ENCODE measurements around the gene TFF3.

The TFF3 gene

DNA sequence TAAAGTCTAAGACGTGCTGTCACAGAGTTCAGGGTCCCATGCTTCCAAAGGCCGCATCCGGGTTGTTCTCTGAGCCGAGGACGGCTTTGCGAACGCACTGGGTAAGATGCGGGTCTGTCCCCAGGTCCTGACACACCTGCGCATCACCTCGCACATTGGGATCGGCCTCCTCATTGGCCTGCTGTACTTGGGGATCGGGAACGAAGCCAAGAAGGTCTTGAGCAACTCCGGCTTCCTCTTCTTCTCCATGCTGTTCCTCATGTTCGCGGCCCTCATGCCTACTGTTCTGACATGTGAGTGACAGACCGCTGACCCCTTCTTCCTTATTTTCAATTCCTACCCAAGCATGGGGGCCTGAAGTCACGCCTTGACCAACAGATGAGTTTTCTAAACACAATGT lies 25.3 kb downstream of the TFF3 start:
- H3K4me3 ChIP-seq (ENCODE audit: low read depth, low read length): no peak overlapping the region
- no peak for DNase-seq (ENCODE audit: low read depth)
- TF ChIP-seq, protein P1, sequence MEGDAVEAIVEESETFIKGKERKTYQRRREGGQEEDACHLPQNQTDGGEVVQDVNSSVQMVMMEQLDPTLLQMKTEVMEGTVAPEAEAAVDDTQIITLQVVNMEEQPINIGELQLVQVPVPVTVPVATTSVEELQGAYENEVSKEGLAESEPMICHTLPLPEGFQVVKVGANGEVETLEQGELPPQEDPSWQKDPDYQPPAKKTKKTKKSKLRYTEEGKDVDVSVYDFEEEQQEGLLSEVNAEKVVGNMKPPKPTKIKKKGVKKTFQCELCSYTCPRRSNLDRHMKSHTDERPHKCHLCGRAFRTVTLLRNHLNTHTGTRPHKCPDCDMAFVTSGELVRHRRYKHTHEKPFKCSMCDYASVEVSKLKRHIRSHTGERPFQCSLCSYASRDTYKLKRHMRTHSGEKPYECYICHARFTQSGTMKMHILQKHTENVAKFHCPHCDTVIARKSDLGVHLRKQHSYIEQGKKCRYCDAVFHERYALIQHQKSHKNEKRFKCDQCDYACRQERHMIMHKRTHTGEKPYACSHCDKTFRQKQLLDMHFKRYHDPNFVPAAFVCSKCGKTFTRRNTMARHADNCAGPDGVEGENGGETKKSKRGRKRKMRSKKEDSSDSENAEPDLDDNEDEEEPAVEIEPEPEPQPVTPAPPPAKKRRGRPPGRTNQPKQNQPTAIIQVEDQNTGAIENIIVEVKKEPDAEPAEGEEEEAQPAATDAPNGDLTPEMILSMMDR (conservative IDR thresholded peaks at IDR 0.05; ENCODE audit: low read depth, low read length): no peak

DNA sequence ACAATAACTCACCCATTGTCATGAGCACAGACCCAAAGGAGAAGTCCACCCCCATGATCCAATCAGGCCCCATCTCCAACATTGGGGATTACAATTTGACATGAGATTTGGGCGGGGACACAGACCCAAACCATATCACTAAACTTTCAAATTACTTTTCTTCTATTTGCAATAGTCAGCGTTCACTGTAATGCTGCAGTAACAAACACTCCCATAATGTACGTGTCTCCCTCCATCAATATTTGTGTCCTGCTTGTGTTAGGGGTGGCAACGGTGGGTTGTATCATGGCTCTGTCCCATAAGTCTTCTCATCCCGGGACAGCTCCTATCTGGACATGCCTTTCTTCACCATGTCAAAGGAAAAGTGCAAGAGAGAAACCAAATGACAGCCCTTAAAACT lies 26.2 kb downstream of the TFF3 start:
- no peak for DNase-seq (ENCODE audit: low read depth)
- TF ChIP-seq, protein P1 (conservative IDR thresholded peaks at IDR 0.05; ENCODE audit: low read depth, low read length): no peak
- H3K4me3 ChIP-seq (ENCODE audit: low read depth, low read length): no peak overlapping the region

DNA sequence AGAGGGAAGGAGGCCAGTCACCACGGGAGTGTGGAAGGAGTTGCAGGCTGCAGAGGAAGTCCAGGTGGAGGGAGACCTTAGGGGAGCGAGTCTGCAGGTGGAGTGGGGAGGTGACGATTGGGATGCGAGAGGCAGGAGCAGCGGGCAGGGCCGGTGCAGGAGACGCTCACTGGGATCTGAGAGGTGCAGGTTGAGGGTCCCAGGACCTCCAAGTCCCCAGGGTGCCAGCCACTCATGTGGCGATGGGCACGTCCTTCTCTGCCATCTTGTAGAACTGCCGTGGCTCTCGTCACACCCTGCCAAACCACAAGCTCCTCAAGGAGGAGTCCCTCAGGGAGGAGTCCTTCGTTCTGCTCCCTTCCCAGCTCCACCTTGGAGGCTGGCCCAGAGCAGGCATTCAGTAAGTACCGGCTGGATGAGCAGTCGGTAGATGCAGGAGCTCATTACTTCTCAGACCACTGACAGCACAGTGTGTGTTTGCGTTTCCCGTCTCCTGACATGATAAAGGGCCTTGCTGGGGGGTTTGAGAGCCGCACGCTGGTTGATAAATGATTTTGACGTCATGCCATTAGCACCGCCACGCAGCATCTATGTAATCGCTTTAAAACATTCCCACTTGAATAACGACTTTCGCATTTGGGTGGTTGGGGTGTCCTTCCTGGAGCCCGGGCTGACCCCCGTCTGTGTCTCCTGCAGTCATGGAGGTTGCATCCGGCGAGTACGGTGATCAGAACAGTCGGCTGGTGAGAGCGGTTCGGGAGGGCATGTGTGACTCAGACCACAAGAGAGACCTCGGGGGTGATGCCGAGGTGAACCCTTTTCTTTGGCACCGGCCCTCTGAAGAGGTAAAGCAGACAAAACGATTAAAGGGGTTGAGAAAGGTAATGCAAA lies 27.8 kb downstream of the TFF3 start:
- TF ChIP-seq, protein P1 (conservative IDR thresholded peaks at IDR 0.05; ENCODE audit: low read depth, low read length): no peak
- no peak overlapping the region for H3K4me3 ChIP-seq (ENCODE audit: low read depth, low read length)
- no peak for DNase-seq (ENCODE audit: low read depth)

DNA sequence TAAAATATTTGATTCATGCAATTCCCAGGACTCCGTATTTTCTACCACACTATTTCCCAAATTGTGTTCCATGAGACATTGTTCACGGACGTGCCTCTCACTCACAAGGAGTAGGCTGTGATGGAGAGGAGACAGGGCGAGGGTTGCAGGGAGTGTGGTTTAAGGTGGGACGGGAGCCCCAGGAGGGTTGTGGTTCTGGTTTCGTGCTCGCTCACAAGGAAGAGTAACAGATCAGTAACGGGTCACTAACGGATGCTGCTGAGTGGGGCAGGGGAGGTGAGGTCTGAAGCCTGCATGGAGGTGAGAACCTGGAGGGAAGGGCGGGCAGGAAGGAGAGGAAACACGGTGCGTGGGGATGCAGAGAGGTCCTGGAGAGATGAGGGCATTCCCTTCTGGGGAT lies 28.8 kb downstream of the TFF3 start:
- no peak for DNase-seq (ENCODE audit: low read depth)
- TF ChIP-seq, protein P1 (conservative IDR thresholded peaks at IDR 0.05; ENCODE audit: low read depth, low read length): no peak
- no peak overlapping the region for H3K4me3 ChIP-seq (ENCODE audit: low read depth, low read length)

DNA sequence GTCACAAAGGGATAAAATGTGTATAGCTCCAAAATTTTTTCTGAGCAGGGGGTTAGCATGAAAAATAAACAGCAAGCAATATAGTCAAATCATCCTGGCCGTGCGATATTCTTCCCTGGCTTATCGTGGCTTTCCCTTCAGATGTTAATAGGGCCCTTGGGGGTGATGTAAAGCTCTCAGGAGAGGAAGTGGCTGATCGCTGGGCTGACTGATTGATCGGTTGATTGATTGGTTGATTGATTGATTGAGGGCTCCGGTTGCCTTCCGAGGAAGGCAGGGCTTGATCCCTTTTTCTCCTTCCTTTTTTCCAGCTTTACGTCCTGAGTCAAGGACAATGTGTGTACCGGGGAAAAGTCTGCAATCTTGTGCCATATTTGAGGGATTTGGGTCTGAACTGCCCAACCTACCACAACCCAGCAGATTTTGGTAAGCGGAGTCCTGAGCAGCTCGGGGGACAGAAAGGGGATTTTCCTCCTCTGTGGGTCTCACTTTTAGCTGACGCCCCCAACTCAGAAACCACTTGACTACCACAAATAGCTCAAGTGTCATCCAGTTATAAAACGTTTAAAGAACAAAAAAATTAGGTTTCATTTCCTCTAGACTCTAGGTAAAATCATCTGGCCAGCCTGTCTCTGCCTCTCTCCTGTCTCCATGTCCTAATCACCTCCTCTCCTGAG lies 29.5 kb downstream of the TFF3 start:
- TF ChIP-seq, protein P1 (conservative IDR thresholded peaks at IDR 0.05; ENCODE audit: low read depth, low read length): no peak
- DNase-seq (ENCODE audit: low read depth): no peak
- H3K4me3 ChIP-seq (ENCODE audit: low read depth, low read length): no peak overlapping the region

DNA sequence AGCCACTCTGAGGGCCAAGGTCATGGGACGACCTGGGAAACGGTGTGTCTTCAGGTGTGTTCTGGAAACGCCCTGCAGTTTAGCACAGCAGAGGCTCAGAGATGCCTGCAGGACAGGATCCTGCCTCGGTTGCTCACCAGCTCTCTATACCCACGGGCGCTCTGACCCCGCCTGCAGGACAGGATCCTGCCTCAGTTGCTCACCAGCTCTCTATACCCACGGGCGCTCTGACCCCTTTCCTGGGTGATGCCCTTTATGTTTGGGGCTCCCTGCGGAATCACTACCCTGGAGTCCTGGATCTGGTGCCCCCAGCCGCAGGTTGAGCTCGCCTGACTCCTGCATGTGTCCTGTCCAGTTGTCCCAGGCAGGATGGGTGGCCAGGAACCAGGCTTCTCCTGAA lies 32.5 kb downstream of the TFF3 start:
- TF ChIP-seq, protein P1 (conservative IDR thresholded peaks at IDR 0.05; ENCODE audit: low read depth, low read length): no peak
- no peak overlapping the region for H3K4me3 ChIP-seq (ENCODE audit: low read depth, low read length)
- DNase-seq (ENCODE audit: low read depth): no peak
